ENCODE data around the gene PNPLA1. TPM values are rescaled to one million over a fixed set of nuclear protein-coding genes. Genes with fewer than 3 reads are reported as not detected.
A peak's percentile ranks its signal among the peaks of the same experiment; 100 is the strongest.

The PNPLA1 gene
- total RNA-seq, 1 experiment from 2014 or later: 0.10 TPM

- DNase-seq (ENCODE audit: low read depth, low spot score): no peak
- H4K20me1 ChIP-seq (ENCODE audit: insufficient read depth): no peaks in the 10 kb centered on the region
- CTCF ChIA-PET: interaction anchor here (1.0 to 1.1 kb wide), 2 partner anchors 13 to 21 kb away, joined by 3 to 6 read pairs; no protein-coding TSS in a partner anchor
- POLR2A ChIA-PET: no interaction called here
- no peak overlapping the region for H3K27ac ChIP-seq (ENCODE audit: low read depth, low read length)
- TF ChIP-seq ZFX (IDR thresholded peaks at IDR 0.05) (no peak), ATF3 (IDR thresholded peaks at IDR 0.05) (no peak), CBX3 (IDR thresholded peaks at IDR 0.05; ENCODE audit: low read depth) (no peak), POLR2AphosphoS5 (IDR thresholded peaks at IDR 0.05; ENCODE audit: low read depth, low read length) (no peak), ELF1 (IDR thresholded peaks at IDR 0.05; ENCODE audit: borderline replicate concordance, low read depth) (no peak), RAD21 (IDR thresholded peaks at IDR 0.05; ENCODE audit: low read depth) (no peak), FOSL1 (IDR thresholded peaks at IDR 0.05; ENCODE audit: low read depth) (no peak), POLR2A (IDR thresholded peaks at IDR 0.05; ENCODE audit: borderline replicate concordance, extremely low read depth, insufficient read depth, insufficient read length) (no peak), CEBPB (IDR thresholded peaks at IDR 0.05; ENCODE audit: low read depth) (no peak), YY1 (IDR thresholded peaks at IDR 0.05; ENCODE audit: extremely low read depth, insufficient replicate concordance, low read depth, low read length) (no peak)
- TF ChIP-seq, protein P1, sequence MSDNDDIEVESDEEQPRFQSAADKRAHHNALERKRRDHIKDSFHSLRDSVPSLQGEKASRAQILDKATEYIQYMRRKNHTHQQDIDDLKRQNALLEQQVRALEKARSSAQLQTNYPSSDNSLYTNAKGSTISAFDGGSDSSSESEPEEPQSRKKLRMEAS (IDR thresholded peaks at IDR 0.05): no peak
- RAD21 ChIA-PET (ENCODE audit: low non-redundant PET in 1 of 2, low total read pairs in 2 of 2, uncharacterized antibody in 2 of 2, unreplicated experiment in 2 of 2): no interaction called here
- H3K4me2 ChIP-seq (ENCODE audit: low read length): peak overlapping the region; percentile 64; the same call in 1 of the 2 replicates
- H3K79me2 ChIP-seq (ENCODE audit: insufficient read depth, low read length): no peaks in the 10 kb centered on the region
- no TSS peak for BruUV-seq (replicated peaks)
- no peak overlapping the region for H3K9ac ChIP-seq (ENCODE audit: low read length)
- no peaks in the 10 kb centered on the region for H3K9me3 ChIP-seq (ENCODE audit: control insufficient read depth in 1 of 2, insufficient read depth in 1 of 2, low read depth in 1 of 2, low read length in 2 of 2)
- intact Hi-C loops (cut with micrococcal nuclease): no loop called here
- ATAC-seq: no peak
- H3K9me2 ChIP-seq (ENCODE audit: insufficient read depth): no peaks in the 10 kb centered on the region
- no peaks in the 10 kb centered on the region for H3K27me3 ChIP-seq (ENCODE audit: insufficient read depth, low read length)
- H3K4me1 ChIP-seq (ENCODE audit: control insufficient read depth in 1 of 2, insufficient read depth in 2 of 2, low read length in 2 of 2): peaks cover 13 to 15% of the 10 kb centered on the region in 2 experiments; a peak in 3 of 4 replicates
- H3K36me3 ChIP-seq (ENCODE audit: control insufficient read depth in 1 of 2, insufficient read depth in 2 of 2, low read length in 2 of 2): no peaks in the 10 kb centered on the region
- H3K4me3 ChIP-seq (replicated peaks in 1 of 2; ENCODE audit: low read depth in 1 of 2, low read length in 2 of 2): no peak overlapping the region
- no peak overlapping the region for H2AFZ ChIP-seq (ENCODE audit: low read depth, low read length, poor library complexity, severe bottlenecking)
Observed at GRCh38 chr6:36319821-36320220, 50.0 kb downstream of the PNPLA1 start.

DNA sequence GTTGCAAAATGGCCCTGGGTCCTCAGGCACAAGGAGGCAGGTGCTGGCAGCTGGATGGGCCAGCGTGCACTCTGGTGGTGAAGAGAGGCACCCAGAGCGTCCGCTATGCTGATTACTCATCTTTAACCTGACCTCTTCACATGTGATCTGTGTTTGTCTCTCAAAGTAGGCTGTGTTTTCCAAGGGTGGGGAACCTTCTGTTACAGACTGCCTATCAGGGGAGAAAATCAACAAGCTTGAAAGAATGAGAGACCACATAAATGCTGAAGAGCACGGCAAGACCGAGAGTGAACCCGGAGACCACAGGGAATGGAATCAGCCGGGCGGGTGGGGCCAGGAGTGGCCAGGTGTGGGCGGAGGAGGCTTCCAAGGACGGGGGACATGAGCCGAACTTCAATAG lies 50.6 kb downstream of the PNPLA1 start:
- POLR2A ChIA-PET: no interaction called here
- TF ChIP-seq ZNF274 (IDR thresholded peaks at IDR 0.05; ENCODE audit: low read depth, low read length): no peak
- TF ChIP-seq TCF7L2 (IDR thresholded peaks at IDR 0.05; ENCODE audit: borderline replicate concordance, extremely low read depth, insufficient read depth, insufficient read length): no peak
- TF ChIP-seq SIN3A (IDR thresholded peaks at IDR 0.05; ENCODE audit: low read depth): no peak
- no peak for TF ChIP-seq POLR2A (IDR thresholded peaks at IDR 0.05; ENCODE audit: borderline replicate concordance, extremely low read depth, insufficient read depth, insufficient read length)
- no peak for TF ChIP-seq EZH2phosphoT487 (IDR thresholded peaks at IDR 0.05; ENCODE audit: borderline replicate concordance)
- TF ChIP-seq, protein P1 (IDR thresholded peaks at IDR 0.05): peak; percentile 45; the same call in 1 of the 2 replicates
- no peak for TF ChIP-seq JUND (IDR thresholded peaks at IDR 0.05)
- no peak for TF ChIP-seq ATF3 (IDR thresholded peaks at IDR 0.05)
- TF ChIP-seq POLR2AphosphoS5 (IDR thresholded peaks at IDR 0.05; ENCODE audit: low read depth, low read length): no peak
- TF ChIP-seq CBX3 (IDR thresholded peaks at IDR 0.05; ENCODE audit: low read depth): no peak
- no peak; the same call in none of the 2 replicates for TF ChIP-seq RAD21 (IDR thresholded peaks at IDR 0.05; ENCODE audit: low read depth)
- TF ChIP-seq, protein P2, sequence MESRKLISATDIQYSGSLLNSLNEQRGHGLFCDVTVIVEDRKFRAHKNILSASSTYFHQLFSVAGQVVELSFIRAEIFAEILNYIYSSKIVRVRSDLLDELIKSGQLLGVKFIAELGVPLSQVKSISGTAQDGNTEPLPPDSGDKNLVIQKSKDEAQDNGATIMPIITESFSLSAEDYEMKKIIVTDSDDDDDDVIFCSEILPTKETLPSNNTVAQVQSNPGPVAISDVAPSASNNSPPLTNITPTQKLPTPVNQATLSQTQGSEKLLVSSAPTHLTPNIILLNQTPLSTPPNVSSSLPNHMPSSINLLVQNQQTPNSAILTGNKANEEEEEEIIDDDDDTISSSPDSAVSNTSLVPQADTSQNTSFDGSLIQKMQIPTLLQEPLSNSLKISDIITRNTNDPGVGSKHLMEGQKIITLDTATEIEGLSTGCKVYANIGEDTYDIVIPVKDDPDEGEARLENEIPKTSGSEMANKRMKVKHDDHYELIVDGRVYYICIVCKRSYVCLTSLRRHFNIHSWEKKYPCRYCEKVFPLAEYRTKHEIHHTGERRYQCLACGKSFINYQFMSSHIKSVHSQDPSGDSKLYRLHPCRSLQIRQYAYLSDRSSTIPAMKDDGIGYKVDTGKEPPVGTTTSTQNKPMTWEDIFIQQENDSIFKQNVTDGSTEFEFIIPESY (IDR thresholded peaks at IDR 0.05; ENCODE audit: extremely low read depth, insufficient replicate concordance, low read length): no peak
- peak; percentile 5 for TF ChIP-seq YY1 (IDR thresholded peaks at IDR 0.05; ENCODE audit: extremely low read depth, insufficient replicate concordance, low read depth, low read length)
- no peak for TF ChIP-seq CEBPB (IDR thresholded peaks at IDR 0.05; ENCODE audit: low read depth)
- TF ChIP-seq EGR1 (IDR thresholded peaks at IDR 0.05; ENCODE audit: low read depth): peak; percentile 55; the same call in 1 of the 2 replicates

More for the DNA sequence above, 50.6 kb downstream of the PNPLA1 start:
- H3K4me3 ChIP-seq (replicated peaks in 1 of 2; ENCODE audit: low read depth in 1 of 2, low read length in 2 of 2): peak overlapping the region in 1 of 2 experiments; percentile 16; a peak in 1 of 4 replicates
- no peaks in the 10 kb centered on the region for H3K9me2 ChIP-seq (ENCODE audit: insufficient read depth)
- H3K4me1 ChIP-seq (ENCODE audit: control insufficient read depth in 1 of 2, insufficient read depth in 2 of 2, low read length in 2 of 2): peaks cover 13 to 15% of the 10 kb centered on the region in 2 experiments; a peak in 3 of 4 replicates
- ChIA-PET CTCF (no interaction called here), RAD21 (ENCODE audit: low non-redundant PET in 1 of 2, low total read pairs in 2 of 2, uncharacterized antibody in 2 of 2, unreplicated experiment in 2 of 2) (no interaction called here)
- peak overlapping the region; percentile 64 for H3K4me2 ChIP-seq (ENCODE audit: low read length)
- peak overlapping the region; percentile 93 for H2AFZ ChIP-seq (ENCODE audit: low read depth, low read length, poor library complexity, severe bottlenecking)
- no TSS peak for BruUV-seq (replicated peaks)
- H3K36me3 ChIP-seq (ENCODE audit: control insufficient read depth in 1 of 2, insufficient read depth in 2 of 2, low read length in 2 of 2): no peaks in the 10 kb centered on the region
- H3K9me3 ChIP-seq (ENCODE audit: control insufficient read depth in 1 of 2, insufficient read depth in 1 of 2, low read depth in 1 of 2, low read length in 2 of 2): no peaks in the 10 kb centered on the region
- no peaks in the 10 kb centered on the region for H3K27me3 ChIP-seq (ENCODE audit: insufficient read depth, low read length)
- ATAC-seq: peak; percentile 82
- H3K27ac ChIP-seq (ENCODE audit: low read depth, low read length): no peak overlapping the region
- no peaks in the 10 kb centered on the region for H4K20me1 ChIP-seq (ENCODE audit: insufficient read depth)
- no peak for DNase-seq (ENCODE audit: low read depth, low spot score)
- no peak overlapping the region for H3K9ac ChIP-seq (ENCODE audit: low read length)
- intact Hi-C loops (cut with micrococcal nuclease): no loop called here
- H3K79me2 ChIP-seq (ENCODE audit: insufficient read depth, low read length): no peaks in the 10 kb centered on the region

Data from HCT116 (cell line).